GM19395 (cell line): ENCODE data around the gene ZNF429.
"Not testable (repeated sequence)": the region's sequence is repeated elsewhere in the genome, so short reads cannot be mapped to it uniquely, and the experiment has no call there.

ENCODE experiments used
- ATAC-seq: cut with Tn5 transposase; IDR thresholded peaks from one replicate; pipeline ENCODE4 v1.9.1; 2021; ENCODE audit warnings: mild to moderate bottlenecking, moderate library complexity; ENCODE audit not compliant: unreplicated experiment

The ZNF429 gene

GRCh38 chr19:21505459-21506451 lies at the start of gene ZNF429:
Gene ZNF429 (plus strand): TSS chr19:21505602. CDS start chr19:21505772, 170 bp downstream.
- ATAC-seq, result peak; percentile 99

GRCh38 chr19:21460686-21461085 lies 44.7 kb upstream of the ZNF429 start:
- ATAC-seq, result no peak

GRCh38 chr19:21462540-21462939 lies 42.9 kb upstream of the ZNF429 start:
- no peak for ATAC-seq

GRCh38 chr19:21463449-21464105 lies 41.8 kb upstream of the ZNF429 start:
- ATAC-seq, result peak; percentile 50

GRCh38 chr19:21466627-21467026 lies 38.8 kb upstream of the ZNF429 start:
- ATAC-seq, result no peak

- ATAC-seq, result no peak
These were observed 36.6 kb upstream of the ZNF429 start for GRCh38 chr19:21468791-21469190.

GRCh38 chr19:21472507-21472906 lies 32.9 kb upstream of the ZNF429 start:
- ATAC-seq, result no peak

- no peak for ATAC-seq
These were observed 30.7 kb upstream of the ZNF429 start for GRCh38 chr19:21474671-21475181.

GRCh38 chr19:21482361-21482760 lies 23.0 kb upstream of the ZNF429 start:
- not testable (repeated sequence) for ATAC-seq

- ATAC-seq, result no peak
These were observed 22.5 kb upstream of the ZNF429 start for GRCh38 chr19:21482863-21483276.

- no peak for ATAC-seq
These were observed 21.7 kb upstream of the ZNF429 start for GRCh38 chr19:21483589-21484170.

GRCh38 chr19:21484631-21485030 lies 20.8 kb upstream of the ZNF429 start:
- no peak for ATAC-seq

GRCh38 chr19:21485926-21486325 lies 19.5 kb upstream of the ZNF429 start:
- no peak for ATAC-seq

- ATAC-seq, result no peak
These were observed 17.4 kb upstream of the ZNF429 start for GRCh38 chr19:21487969-21488368.

GRCh38 chr19:21491146-21491545 lies 14.3 kb upstream of the ZNF429 start:
- no peak for ATAC-seq

- no peak for ATAC-seq
These were observed 12.2 kb upstream of the ZNF429 start for GRCh38 chr19:21492947-21493906.

- no peak for ATAC-seq
These were observed 8.5 kb upstream of the ZNF429 start for GRCh38 chr19:21496876-21497275.

- ATAC-seq, result no peak
These were observed 6.8 kb upstream of the ZNF429 start for GRCh38 chr19:21498651-21499050.

GRCh38 chr19:21508198-21508597 lies 2.8 kb downstream of the ZNF429 start:
- ATAC-seq, result no peak

- ATAC-seq, result not testable (repeated sequence)
These were observed 5.7 kb downstream of the ZNF429 start for GRCh38 chr19:21511058-21511457.
